Panc1 (cell line): ENCODE results near the gene ACCSL. TPM values are rescaled to one million over a fixed set of nuclear protein-coding genes. Genes with fewer than 3 reads are reported as not detected.

ENCODE experiments used
- ATAC-seq: fragments of 200-7000 bp; cut with Tn5 transposase; 2 replicates; pipeline ENCODE4 v1.9.1; 2020; ENCODE audit warnings: mild to moderate bottlenecking, moderate library complexity
- BruUV-seq: library from RNA; stranded (reverse); fragments of 400-500 nt; replicated peaks from 2 replicates; lab custom pipeline; 2021; lab: Mats Ljungman, UMichigan
- CTCF ChIA-PET: fragments of 300-600 bp; sonication (Branson Sonifier 250); formaldehyde crosslinking; loops from one replicate; lab custom pipeline; 2022; ENCODE audit warnings: antibody characterized with exemption; lab: Charles Lee
- POLR2A ChIA-PET: fragments of 300-600 bp; sonication (Branson Sonifier 250); formaldehyde crosslinking; loops from one replicate; lab custom pipeline; 2022; ENCODE audit warnings: antibody characterized with exemption; lab: Charles Lee
- DNase-seq: peaks from one replicate; pipeline ENCODE4 v3.0.0-alpha.2; 2010; ENCODE audit warnings: low read depth, low spot score
- H3K27ac ChIP-seq: 2 replicates; pipeline ENCODE4 v1.5.1; 2011; ENCODE audit warnings: mild to moderate bottlenecking, low read length, inconsistent platforms
- H3K27me3 ChIP-seq: fragments of 200-500 bp; sonication (Bioruptor generic); 2 replicates; pipeline ENCODE4 v1.6.0; 2014; ENCODE audit warnings: low read length, inconsistent platforms; ENCODE audit not compliant: control insufficient read depth, insufficient read depth
- H3K36me3 ChIP-seq: fragments of 200-500 bp; sonication (Bioruptor generic); 2 replicates; pipeline ENCODE4 v1.5.1; 2014; ENCODE audit warnings: inconsistent platforms, mild to moderate bottlenecking, low read length, moderate library complexity; ENCODE audit not compliant: control insufficient read depth, insufficient read depth
- H3K4me1 ChIP-seq: 2 replicates; pipeline ENCODE4 v1.5.1; 2011; ENCODE audit warnings: inconsistent platforms, mild to moderate bottlenecking, low read length, moderate library complexity; ENCODE audit not compliant: control insufficient read depth, insufficient read depth
- H3K4me3 ChIP-seq, 2 experiments: 2 replicates each; pipeline ENCODE4 v1.5.1; 2011 to 2012; ENCODE audit warnings: low read depth in 2 of 2, low read length in 2 of 2, mild to moderate bottlenecking in 2 of 2, inconsistent platforms in 1 of 2, moderate library complexity in 1 of 2
- H3K9me3 ChIP-seq: fragments of 200-500 bp; sonication (Bioruptor generic); 2 replicates; pipeline ENCODE4 v1.5.1; 2014; ENCODE audit warnings: low read depth, mild to moderate bottlenecking, inconsistent platforms, low read length, moderate library complexity; ENCODE audit not compliant: control insufficient read depth, insufficient read depth
- POLR2AphosphoS5 ChIP-seq: IDR thresholded peaks from 2 replicates; pipeline ENCODE4 v1.6.1; 2012; ENCODE audit warnings: mild to moderate bottlenecking, low read depth, low read length, moderate library complexity
- SIN3A ChIP-seq: IDR thresholded peaks from 2 replicates; pipeline ENCODE4 v1.6.1; 2012; ENCODE audit warnings: low read depth, mild to moderate bottlenecking, low read length, moderate library complexity, borderline replicate concordance; ENCODE audit not compliant: insufficient read depth
- TCF7L2 ChIP-seq: IDR thresholded peaks from 2 replicates; pipeline ENCODE4 v1.6.1; 2011; ENCODE audit warnings: mild to moderate bottlenecking, low read depth, low read length, inconsistent platforms
- in situ Hi-C: cut with HindIII; loops from 2 replicates; pipeline ENCODE4 v1.10.0; 2016; ENCODE audit warnings: low sequenced_read_pairs, low pct_unique_long_range_greater_than_20kb
- intact Hi-C: fragments of 100-400 bp; cut with micrococcal nuclease; formaldehyde crosslinking; loops from one replicate; pipeline ENCODE4 v1.10.0; 2022; ENCODE audit not compliant: unreplicated experiment
- total RNA-seq: library from RNA; stranded (reverse); gene quantifications from one replicate; pipeline ENCODE4 v1.2.1, GENCODE V29; 2021; ENCODE audit not compliant: unreplicated experiment
- TF ChIP-seq, protein P1 (sequence below): fragments of 450-650 bp; IDR thresholded peaks from 2 replicates; pipeline ENCODE4 v1.5.1; 2017; ENCODE audit warnings: mild to moderate bottlenecking
- TF ChIP-seq, protein P2 (sequence below), 2 experiments: IDR thresholded peaks; 2 replicates each; pipeline ENCODE4 v1.6.1; 2011 to 2012; ENCODE audit warnings: low read depth in 2 of 2, control low read depth in 1 of 2, low read length in 1 of 2, mild to moderate bottlenecking in 1 of 2, moderate library complexity in 1 of 2; ENCODE audit not compliant: insufficient read depth in 1 of 2

The ACCSL gene
- total RNA-seq, 1 experiment from 2014 or later: not detected

DNA sequence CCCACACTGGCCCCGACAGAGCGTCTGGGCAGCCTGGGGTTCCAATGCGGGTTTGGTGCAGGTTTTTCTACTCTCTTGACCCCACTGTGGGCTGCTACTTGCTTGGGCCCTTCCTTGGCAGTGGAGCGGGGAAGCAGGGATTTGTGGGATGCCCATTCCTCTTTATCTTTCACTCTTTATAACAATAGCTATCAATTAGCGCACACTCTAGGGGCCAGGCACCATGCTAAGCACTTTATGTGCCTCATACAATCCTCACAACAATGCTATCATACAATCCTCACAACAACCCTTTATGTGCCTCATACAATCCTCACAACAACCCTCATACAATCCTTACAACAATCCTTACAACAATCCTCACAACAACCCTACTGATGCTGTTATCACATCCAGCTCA is 31.0 kb downstream of the ACCSL start:
- Histone ChIP-seq H3K4me1 (no peaks in the 10 kb centered on the region), H3K27ac (no peak overlapping the region), H3K27me3 (no peaks in the 10 kb centered on the region), H3K9me3 (no peaks in the 10 kb centered on the region), H3K36me3 (no peaks in the 10 kb centered on the region), H3K4me3 (no peak overlapping the region)
- POLR2A ChIA-PET: no interaction called here
- DNase-seq: no peak
- ATAC-seq: no peak
- in situ Hi-C loops: no loop called here
- CTCF ChIA-PET: no interaction called here
- intact Hi-C loops: no loop called here
- BruUV-seq: no TSS peak
- TF ChIP-seq, protein P1, sequence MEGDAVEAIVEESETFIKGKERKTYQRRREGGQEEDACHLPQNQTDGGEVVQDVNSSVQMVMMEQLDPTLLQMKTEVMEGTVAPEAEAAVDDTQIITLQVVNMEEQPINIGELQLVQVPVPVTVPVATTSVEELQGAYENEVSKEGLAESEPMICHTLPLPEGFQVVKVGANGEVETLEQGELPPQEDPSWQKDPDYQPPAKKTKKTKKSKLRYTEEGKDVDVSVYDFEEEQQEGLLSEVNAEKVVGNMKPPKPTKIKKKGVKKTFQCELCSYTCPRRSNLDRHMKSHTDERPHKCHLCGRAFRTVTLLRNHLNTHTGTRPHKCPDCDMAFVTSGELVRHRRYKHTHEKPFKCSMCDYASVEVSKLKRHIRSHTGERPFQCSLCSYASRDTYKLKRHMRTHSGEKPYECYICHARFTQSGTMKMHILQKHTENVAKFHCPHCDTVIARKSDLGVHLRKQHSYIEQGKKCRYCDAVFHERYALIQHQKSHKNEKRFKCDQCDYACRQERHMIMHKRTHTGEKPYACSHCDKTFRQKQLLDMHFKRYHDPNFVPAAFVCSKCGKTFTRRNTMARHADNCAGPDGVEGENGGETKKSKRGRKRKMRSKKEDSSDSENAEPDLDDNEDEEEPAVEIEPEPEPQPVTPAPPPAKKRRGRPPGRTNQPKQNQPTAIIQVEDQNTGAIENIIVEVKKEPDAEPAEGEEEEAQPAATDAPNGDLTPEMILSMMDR: no peak
- no peak for TF ChIP-seq POLR2AphosphoS5
- TF ChIP-seq SIN3A: no peak
- no peak for TF ChIP-seq TCF7L2
- TF ChIP-seq, protein P2, sequence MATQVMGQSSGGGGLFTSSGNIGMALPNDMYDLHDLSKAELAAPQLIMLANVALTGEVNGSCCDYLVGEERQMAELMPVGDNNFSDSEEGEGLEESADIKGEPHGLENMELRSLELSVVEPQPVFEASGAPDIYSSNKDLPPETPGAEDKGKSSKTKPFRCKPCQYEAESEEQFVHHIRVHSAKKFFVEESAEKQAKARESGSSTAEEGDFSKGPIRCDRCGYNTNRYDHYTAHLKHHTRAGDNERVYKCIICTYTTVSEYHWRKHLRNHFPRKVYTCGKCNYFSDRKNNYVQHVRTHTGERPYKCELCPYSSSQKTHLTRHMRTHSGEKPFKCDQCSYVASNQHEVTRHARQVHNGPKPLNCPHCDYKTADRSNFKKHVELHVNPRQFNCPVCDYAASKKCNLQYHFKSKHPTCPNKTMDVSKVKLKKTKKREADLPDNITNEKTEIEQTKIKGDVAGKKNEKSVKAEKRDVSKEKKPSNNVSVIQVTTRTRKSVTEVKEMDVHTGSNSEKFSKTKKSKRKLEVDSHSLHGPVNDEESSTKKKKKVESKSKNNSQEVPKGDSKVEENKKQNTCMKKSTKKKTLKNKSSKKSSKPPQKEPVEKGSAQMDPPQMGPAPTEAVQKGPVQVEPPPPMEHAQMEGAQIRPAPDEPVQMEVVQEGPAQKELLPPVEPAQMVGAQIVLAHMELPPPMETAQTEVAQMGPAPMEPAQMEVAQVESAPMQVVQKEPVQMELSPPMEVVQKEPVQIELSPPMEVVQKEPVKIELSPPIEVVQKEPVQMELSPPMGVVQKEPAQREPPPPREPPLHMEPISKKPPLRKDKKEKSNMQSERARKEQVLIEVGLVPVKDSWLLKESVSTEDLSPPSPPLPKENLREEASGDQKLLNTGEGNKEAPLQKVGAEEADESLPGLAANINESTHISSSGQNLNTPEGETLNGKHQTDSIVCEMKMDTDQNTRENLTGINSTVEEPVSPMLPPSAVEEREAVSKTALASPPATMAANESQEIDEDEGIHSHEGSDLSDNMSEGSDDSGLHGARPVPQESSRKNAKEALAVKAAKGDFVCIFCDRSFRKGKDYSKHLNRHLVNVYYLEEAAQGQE (IDR thresholded peaks at IDR 0.05; ENCODE audit: insufficient read depth in 1 of 2, low read depth in 2 of 2, low read length in 1 of 2): no peak

GRCh38 chr11:44079376-44079775 is 31.6 kb downstream of the ACCSL start:
- intact Hi-C loops (no loop called here), in situ Hi-C loops (no loop called here)
- TF ChIP-seq TCF7L2: no peak
- no peak for TF ChIP-seq POLR2AphosphoS5

GRCh38 chr11:44080951-44081350 is 33.2 kb downstream of the ACCSL start:
- no peak for ATAC-seq
- in situ Hi-C loops (no loop called here), intact Hi-C loops (no loop called here)
- TF ChIP-seq, protein P1: no peak
- no peak for TF ChIP-seq TCF7L2
- no peak for TF ChIP-seq POLR2AphosphoS5
- TF ChIP-seq, protein P2 (IDR thresholded peaks at IDR 0.05; ENCODE audit: insufficient read depth in 1 of 2, low read depth in 2 of 2, low read length in 1 of 2): no peak
- TF ChIP-seq SIN3A: no peak
- Histone ChIP-seq H3K27ac (no peak overlapping the region), H3K36me3 (no peaks in the 10 kb centered on the region), H3K9me3 (no peaks in the 10 kb centered on the region), H3K4me3 (no peak overlapping the region), H3K27me3 (no peaks in the 10 kb centered on the region), H3K4me1 (no peaks in the 10 kb centered on the region)
- no TSS peak for BruUV-seq
- ChIA-PET POLR2A (no interaction called here), CTCF (interaction anchor here (0.6 kb wide), 1 partner anchor 616 kb away, joined by 5 read pairs; no protein-coding TSS in a partner anchor)
- no peak for DNase-seq

More at GRCh38 chr11:44079376-44079775, 31.6 kb downstream of the ACCSL start:
- no peak for ATAC-seq
- no peak for DNase-seq
- Histone ChIP-seq H3K4me3 (no peak overlapping the region), H3K27ac (no peak overlapping the region), H3K4me1 (no peaks in the 10 kb centered on the region), H3K9me3 (no peaks in the 10 kb centered on the region), H3K27me3 (no peaks in the 10 kb centered on the region), H3K36me3 (no peaks in the 10 kb centered on the region)
- CTCF ChIA-PET: no interaction called here
- no TSS peak for BruUV-seq
- POLR2A ChIA-PET: no interaction called here
